Endothelial cell of umbilical vein (primary cell): ENCODE measurements around the gene NFATC1. TPM values are rescaled to one million over a fixed set of nuclear protein-coding genes. Genes with fewer than 3 reads are reported as not detected.

Experiments
- BruUV-seq: library from RNA; stranded (reverse); fragments of 400-500 nt; replicated peaks from 2 replicates; lab custom pipeline; 2021; lab: Mats Ljungman, UMichigan
- CTCF ChIA-PET: fragments of 300-600, 350-600 bp; sonication (Branson Sonifier 250); formaldehyde crosslinking; loops from one replicate; lab custom pipeline; 2021; ENCODE audit warnings: antibody characterized with exemption, inconsistent platforms; lab: Charles Lee
- POLR2A ChIA-PET: fragments of 300-600, 350-600 bp; sonication (Branson Sonifier 250); formaldehyde crosslinking; loops from one replicate; lab custom pipeline; 2021; ENCODE audit warnings: antibody characterized with exemption, inconsistent platforms; lab: Charles Lee
- DNase-seq: peaks from one replicate; pipeline ENCODE4 v3.0.0-alpha.2; 2011; ENCODE audit warnings: low read depth, low spot score
- FAIRE-seq: peaks from 2 replicates; lab custom pipeline; 2011; peaks lifted over from hg19 to GRCh38; lab: Jason Lieb, UNC
- H2AFZ ChIP-seq: 2 replicates; pipeline ENCODE4 v1.6.0; 2012; ENCODE audit warnings: low read depth, low read length, control low read depth, inconsistent platforms
- H3K27ac ChIP-seq: 2 replicates; pipeline ENCODE4 v1.5.1; 2011; ENCODE audit warnings: low read depth, mild to moderate bottlenecking, control low read depth, low read length, moderate library complexity; ENCODE audit not compliant: insufficient read depth
- H3K27me3 ChIP-seq, 2 experiments: 2 replicates each; pipeline versions ENCODE4 v1.6.0 to v1.6.1; 2011; ENCODE audit warnings: low read length in 2 of 2, mixed read lengths in 1 of 2; ENCODE audit not compliant: control insufficient read depth in 2 of 2, insufficient read depth in 2 of 2
- H3K36me3 ChIP-seq, 2 experiments: 2 replicates in 1 of 2; 3 replicates in 1 of 2; pipeline ENCODE4 v1.5.1; 2011; ENCODE audit warnings: low read length in 2 of 2, mild to moderate bottlenecking in 1 of 2, moderate library complexity in 1 of 2; ENCODE audit not compliant: control insufficient read depth in 2 of 2, insufficient read depth in 2 of 2; ENCODE audit errors: extremely low read depth in 1 of 2
- H3K4me1 ChIP-seq: 3 replicates; pipeline ENCODE4 v1.5.1; 2011; ENCODE audit warnings: mild to moderate bottlenecking, low read length; ENCODE audit not compliant: control insufficient read depth, insufficient read depth; ENCODE audit errors: extremely low read depth
- H3K4me2 ChIP-seq: 2 replicates; pipeline ENCODE4 v1.6.1; 2011; ENCODE audit warnings: low read length, control low read depth, mixed read lengths; ENCODE audit not compliant: insufficient read depth
- H3K4me3 ChIP-seq, 3 experiments: fragments of 200-600 bp in 1 of 3; sonication (generic), shearing (Covaris generic) in 1 of 3; replicated peaks in 1 of 3; 2 replicates each; pipeline ENCODE4 v1.5.1; 2011 to 2016; ENCODE audit warnings: control low read depth in 3 of 3, low read length in 3 of 3, mild to moderate bottlenecking in 2 of 3, inconsistent platforms in 1 of 3, low read depth in 1 of 3, moderate library complexity in 1 of 3; ENCODE audit not compliant: insufficient read depth in 1 of 3
- H3K79me2 ChIP-seq: 2 replicates; pipeline ENCODE4 v1.6.0; 2012; ENCODE audit warnings: low read length, inconsistent platforms; ENCODE audit not compliant: control insufficient read depth, insufficient read depth
- H3K9ac ChIP-seq: replicated peaks from 2 replicates; pipeline ENCODE3; 2011; ENCODE audit warnings: low read length, control low read depth; ENCODE audit not compliant: insufficient read depth; ENCODE audit errors: extremely low read depth
- H3K9me1 ChIP-seq: replicated peaks from 3 replicates; pipeline ENCODE4 v1.6.0; 2011; ENCODE audit warnings: mild to moderate bottlenecking, low read length; ENCODE audit not compliant: control insufficient read depth, insufficient read depth; ENCODE audit errors: extremely low read depth
- H3K9me3 ChIP-seq: replicated peaks from 2 replicates; pipeline ENCODE4 v1.5.1; 2012; ENCODE audit warnings: low read length, inconsistent platforms; ENCODE audit not compliant: control insufficient read depth, insufficient read depth
- H4K20me1 ChIP-seq: replicated peaks from 2 replicates; pipeline ENCODE3; 2011; ENCODE audit warnings: mild to moderate bottlenecking, low read length; ENCODE audit not compliant: control insufficient read depth, insufficient read depth; ENCODE audit errors: extremely low read depth
- CTCF ChIP-seq, 2 donors: IDR thresholded peaks; 1 replicate in 1 of 2; 2 replicates in 1 of 2; pipeline ENCODE4 v1.5.1; 2011; ENCODE audit warnings: low read length in 2 of 2, mild to moderate bottlenecking in 2 of 2, moderate library complexity in 2 of 2, control low read depth in 1 of 2, inconsistent platforms in 1 of 2, low read depth in 1 of 2; ENCODE audit not compliant: insufficient read depth in 1 of 2; ENCODE audit errors: extremely low read depth in 1 of 2
- EZH2 ChIP-seq: IDR thresholded peaks from 2 replicates; pipeline ENCODE4 v1.6.1; 2012; ENCODE audit warnings: borderline replicate concordance, low read depth, mild to moderate bottlenecking, moderate library complexity, low read length, inconsistent platforms; ENCODE audit not compliant: severe bottlenecking
- FOS ChIP-seq: IDR thresholded peaks from 2 replicates; pipeline ENCODE4 v1.6.1; 2011; ENCODE audit warnings: mild to moderate bottlenecking, low read length, moderate library complexity, borderline replicate concordance; ENCODE audit not compliant: insufficient read depth
- GATA2 ChIP-seq: IDR thresholded peaks from 2 replicates; pipeline ENCODE4 v1.7.0; 2011; ENCODE audit warnings: low read depth, mild to moderate bottlenecking, moderate library complexity, mixed read lengths, low read length; ENCODE audit not compliant: insufficient read length, insufficient read depth
- JUN ChIP-seq: IDR thresholded peaks from 2 replicates; pipeline ENCODE4 v1.6.1; 2011; ENCODE audit warnings: borderline replicate concordance, low read depth; ENCODE audit not compliant: insufficient read length, insufficient read depth
- MAX ChIP-seq: IDR thresholded peaks from 2 replicates; pipeline ENCODE4 v1.6.1; 2011; ENCODE audit not compliant: insufficient read depth, insufficient read length
- MYC ChIP-seq: IDR thresholded peaks from one replicate; pipeline ENCODE4 v1.6.1; 2011; ENCODE audit warnings: mild to moderate bottlenecking, low read depth, low read length
- POLR2A ChIP-seq: IDR thresholded peaks from 2 replicates; pipeline ENCODE4 v1.6.1; 2012; ENCODE audit warnings: low read depth, mild to moderate bottlenecking, control low read depth, low read length
- POLR2AphosphoS5 ChIP-seq: IDR thresholded peaks from 2 replicates; pipeline ENCODE4 v1.6.1; 2012; ENCODE audit warnings: low read depth, mild to moderate bottlenecking, control low read depth, low read length, moderate library complexity; ENCODE audit not compliant: insufficient read depth
- dilution Hi-C: fragments of 300-500 bp; cut with MboI; formaldehyde crosslinking; loops from one replicate; pipeline ENCODE4 v1.15.0; 2019; ENCODE audit warnings: low sequenced_read_pairs; ENCODE audit not compliant: extremely low pct_ligation_motif_present
- intact Hi-C: fragments of 100-400 bp; cut with micrococcal nuclease; formaldehyde crosslinking; loops from one replicate; pipeline ENCODE4 v1.10.0; 2022
- polyA plus RNA-seq, 4 experiments: library from polyadenylated mRNA; depleted of rRNA in 3 of 4; stranded (reverse) in 3 of 4; unstranded in 1 of 4; fragments of >200 nt; gene quantifications; 2 replicates each; pipeline versions ENCODE4 v1.2.1 to v1.2.3, GENCODE V29; 2011 to 2012; ENCODE audit warnings: missing spikeins in 1 of 4
- total RNA-seq: library from RNA; stranded (reverse); gene quantifications from 2 replicates; pipeline ENCODE4 v1.2.3, GENCODE V29; 2021

NFATC1 gene
- total and polyA plus RNA-seq, 2 donors (not counting 3 experiments of a cell fraction or from before 2014, with no cell fraction given), result 11.1 to 30.0 TPM

GRCh38 chr18:79548077-79548450, 152.3 kb downstream of the NFATC1 start:
- BruUV-seq, result no TSS peak
- POLR2A ChIA-PET, result no interaction called here
- no peak for FAIRE-seq

More at GRCh38 chr18:79548077-79548450, 152.3 kb downstream of the NFATC1 start:
- no peaks in the 10 kb centered on the region for H3K79me2 ChIP-seq
- CTCF ChIA-PET, result no interaction called here
- H3K27ac ChIP-seq, result no peak overlapping the region
- no peaks in the 10 kb centered on the region for H3K4me1 ChIP-seq
- no peak overlapping the region for H3K4me3 ChIP-seq
- H3K4me2 ChIP-seq, result no peak overlapping the region
- no peak for DNase-seq
- dilution Hi-C loops, result no loop called here
- no peaks in the 10 kb centered on the region for H4K20me1 ChIP-seq
- intact Hi-C loops, result no loop called here
- no peaks in the 10 kb centered on the region for H3K36me3 ChIP-seq
- H3K9me1 ChIP-seq, result no peaks in the 10 kb centered on the region
- no peaks in the 10 kb centered on the region for H3K9me3 ChIP-seq
- H2AFZ ChIP-seq, result no peak overlapping the region
- no peak overlapping the region for H3K9ac ChIP-seq
- TF ChIP-seq FOS, result no peak
- no peak for TF ChIP-seq POLR2A
- no peak for TF ChIP-seq CTCF (IDR thresholded peaks at IDR 0.05; ENCODE audit: extremely low read depth in 1 of 2, insufficient read depth in 1 of 2, low read depth in 1 of 2, low read length in 2 of 2)
- no peak for TF ChIP-seq GATA2
- TF ChIP-seq POLR2AphosphoS5, result no peak
- no peak for TF ChIP-seq MYC
- no peak for TF ChIP-seq EZH2
- TF ChIP-seq JUN, result no peak
- no peak for TF ChIP-seq MAX
- no peaks in the 10 kb centered on the region for H3K27me3 ChIP-seq
